Hepatocyte (in vitro differentiated cells): Measurements from ENCODE around the gene EPHA10.

Source experiments
- EZH2phosphoT487 ChIP-seq: fragments of 200-600 bp; sonication (generic); IDR thresholded peaks from one replicate; pipeline ENCODE4 v1.6.1; 2018; ENCODE audit warnings: antibody characterized with exemption, mild to moderate bottlenecking, low read depth, moderate library complexity; ENCODE audit not compliant: unreplicated experiment, severe bottlenecking
- TF ChIP-seq, protein P1 (sequence below): fragments of 200-600 bp; sonication (generic); IDR thresholded peaks from 2 replicates; pipeline ENCODE4 v1.5.1; 2016; ENCODE audit warnings: antibody characterized with exemption, mild to moderate bottlenecking; ENCODE audit not compliant: poor library complexity

DNA sequence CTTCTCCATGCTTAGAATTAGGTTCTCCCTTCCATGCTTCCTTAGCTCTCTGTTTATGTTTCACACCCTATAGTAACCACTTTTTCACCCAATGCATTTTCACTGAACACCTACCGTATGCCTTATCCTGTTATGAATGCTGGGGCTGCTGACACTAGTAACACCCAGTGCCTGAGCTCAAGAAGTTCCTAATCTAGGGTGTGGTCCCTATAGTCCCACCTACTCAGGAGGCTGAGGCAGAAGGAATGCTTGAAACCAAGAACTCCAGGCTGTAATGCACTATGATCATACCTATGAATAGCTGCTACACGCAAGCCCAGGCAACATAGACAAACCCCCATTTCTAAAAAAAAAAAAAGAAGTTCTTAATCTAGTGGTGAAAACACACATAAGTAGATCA, 5.5 kb downstream of the EPHA10 start:
- TF ChIP-seq EZH2phosphoT487: no peak
- TF ChIP-seq, protein P1, sequence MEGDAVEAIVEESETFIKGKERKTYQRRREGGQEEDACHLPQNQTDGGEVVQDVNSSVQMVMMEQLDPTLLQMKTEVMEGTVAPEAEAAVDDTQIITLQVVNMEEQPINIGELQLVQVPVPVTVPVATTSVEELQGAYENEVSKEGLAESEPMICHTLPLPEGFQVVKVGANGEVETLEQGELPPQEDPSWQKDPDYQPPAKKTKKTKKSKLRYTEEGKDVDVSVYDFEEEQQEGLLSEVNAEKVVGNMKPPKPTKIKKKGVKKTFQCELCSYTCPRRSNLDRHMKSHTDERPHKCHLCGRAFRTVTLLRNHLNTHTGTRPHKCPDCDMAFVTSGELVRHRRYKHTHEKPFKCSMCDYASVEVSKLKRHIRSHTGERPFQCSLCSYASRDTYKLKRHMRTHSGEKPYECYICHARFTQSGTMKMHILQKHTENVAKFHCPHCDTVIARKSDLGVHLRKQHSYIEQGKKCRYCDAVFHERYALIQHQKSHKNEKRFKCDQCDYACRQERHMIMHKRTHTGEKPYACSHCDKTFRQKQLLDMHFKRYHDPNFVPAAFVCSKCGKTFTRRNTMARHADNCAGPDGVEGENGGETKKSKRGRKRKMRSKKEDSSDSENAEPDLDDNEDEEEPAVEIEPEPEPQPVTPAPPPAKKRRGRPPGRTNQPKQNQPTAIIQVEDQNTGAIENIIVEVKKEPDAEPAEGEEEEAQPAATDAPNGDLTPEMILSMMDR: no peak
